ENCODE measurements around the gene ALMS1.
"Not testable (repeated sequence)": the region's sequence is repeated elsewhere in the genome, so short reads cannot be mapped to it uniquely, and the experiment has no call there.

Gene ALMS1

DNA sequence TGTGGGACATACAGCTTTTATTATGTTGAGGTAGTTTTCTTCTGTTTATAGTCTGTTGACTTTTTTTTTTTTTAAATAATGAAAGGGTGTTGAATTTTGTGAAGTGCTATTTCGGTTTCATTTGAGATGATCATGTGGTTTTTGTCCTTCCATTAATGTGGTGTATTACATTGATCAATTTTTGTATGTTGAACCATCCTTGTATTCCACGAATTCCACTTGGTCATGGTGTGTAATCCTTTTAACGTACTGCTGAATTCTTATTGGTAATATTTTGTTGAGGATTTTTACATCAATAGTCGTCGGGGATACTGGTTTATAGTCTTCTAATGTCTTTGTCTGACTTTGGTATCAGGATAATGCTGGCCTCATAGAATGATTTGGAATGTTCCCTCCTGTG lies 18.8 kb downstream of the ALMS1 start:
- DNase-seq (ENCODE audit: low read depth in 3 of 3), result no peak

DNA sequence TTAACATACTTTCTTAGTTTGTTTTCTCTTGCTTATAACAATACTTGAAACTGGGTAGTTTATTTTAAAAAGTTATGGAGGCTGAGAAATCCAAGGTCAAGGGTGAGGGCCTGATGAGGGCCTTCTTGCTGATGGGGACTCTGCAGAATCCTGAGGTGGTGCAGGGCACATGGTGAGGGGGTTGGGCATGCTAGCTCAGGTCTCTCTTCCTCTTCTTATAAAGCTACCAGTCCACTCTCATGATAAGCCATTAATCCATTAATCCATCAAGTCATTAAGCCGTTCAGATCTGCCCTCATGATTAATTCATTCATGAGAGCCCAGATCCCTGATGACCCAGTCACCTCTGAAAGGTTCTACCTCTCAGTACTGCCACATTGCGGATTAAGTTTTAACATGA lies 21.4 kb downstream of the ALMS1 start:
- DNase-seq (ENCODE audit: low read depth in 3 of 3), result no peak

GRCh38 chr2:73408198-73408597 lies 22.6 kb downstream of the ALMS1 start:
- no peak for DNase-seq (ENCODE audit: low read depth in 3 of 3)

DNA sequence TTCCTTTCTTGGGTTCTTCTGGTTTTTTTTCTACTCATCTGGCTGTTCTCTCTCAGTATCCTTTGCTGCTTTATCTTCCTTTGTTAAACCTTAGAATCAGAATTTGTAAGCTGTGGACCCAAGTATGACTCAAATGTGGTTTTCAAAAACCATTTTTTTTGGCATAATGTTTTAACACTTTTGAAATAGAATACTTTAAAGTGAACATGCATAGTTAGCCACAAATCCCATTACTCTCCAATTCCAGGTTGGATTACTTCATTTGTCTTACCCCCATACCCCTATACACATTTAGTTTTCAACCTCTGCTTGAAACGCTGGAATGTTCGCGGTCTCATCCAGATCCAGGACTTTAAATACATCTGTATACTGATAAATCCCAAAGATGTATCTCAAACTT lies 29.1 kb downstream of the ALMS1 start:
- no peak for DNase-seq (ENCODE audit: low read depth in 3 of 3)

DNA sequence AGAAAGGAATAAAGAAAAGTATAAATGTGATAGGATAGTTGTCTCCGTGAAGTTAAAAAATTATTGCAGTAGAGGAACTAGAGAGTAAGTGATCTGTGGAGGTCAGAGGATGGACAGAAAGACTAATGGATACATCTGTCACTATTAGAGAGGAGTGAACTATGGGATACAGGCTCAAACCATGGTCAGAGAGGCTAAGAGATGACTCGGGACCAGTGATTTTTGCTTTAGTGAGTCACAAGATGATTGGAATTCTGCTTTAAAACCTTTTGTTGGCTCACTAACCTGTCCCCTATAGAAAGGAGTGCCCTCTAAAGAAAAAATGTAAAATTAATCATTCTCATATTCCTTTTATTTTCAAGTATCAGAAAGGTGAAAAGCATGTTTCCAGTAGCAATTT lies 30.3 kb downstream of the ALMS1 start:
- no peak for DNase-seq (ENCODE audit: low read depth in 3 of 3)

DNA sequence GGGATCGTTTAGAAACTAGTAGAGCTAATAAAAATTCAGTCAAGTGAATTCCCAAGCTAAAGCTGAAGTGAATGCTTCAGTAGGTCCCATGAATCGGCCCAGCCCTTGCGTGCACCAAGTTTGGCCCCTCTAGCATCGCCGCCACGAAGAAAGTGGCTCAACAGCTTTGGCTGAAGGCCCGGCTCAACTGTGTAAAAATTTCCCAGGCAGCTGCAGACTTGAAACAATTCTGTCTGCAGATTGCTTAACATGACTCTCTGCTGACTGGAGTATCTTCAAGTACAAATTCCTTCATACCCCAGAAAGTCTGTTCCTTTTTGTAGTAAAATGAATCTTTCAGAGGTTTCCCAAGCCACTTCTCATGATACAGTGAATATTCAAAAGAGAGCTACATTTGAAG lies 32.7 kb downstream of the ALMS1 start:
- DNase-seq (ENCODE audit: low read depth in 3 of 3), result no peak

DNA sequence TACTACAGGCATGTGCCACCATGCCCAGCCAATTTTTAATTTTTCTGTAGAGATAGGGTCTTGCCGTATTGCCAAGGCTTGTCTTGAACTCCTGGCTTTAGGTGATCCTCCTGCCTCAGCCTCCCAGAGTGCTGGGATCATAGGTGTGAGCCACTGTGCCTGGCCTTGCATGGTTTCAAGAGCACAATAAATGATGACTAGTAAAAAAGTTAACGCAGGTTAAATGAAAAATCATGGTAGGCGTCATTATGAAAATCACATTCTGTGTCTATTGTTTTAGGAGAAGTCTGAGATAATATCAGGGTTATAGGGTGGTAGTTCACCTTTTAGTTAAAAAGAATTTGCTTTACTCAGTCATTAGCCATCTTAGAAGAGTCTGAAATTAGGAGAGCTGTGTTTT lies 38.3 kb downstream of the ALMS1 start:
- DNase-seq (ENCODE audit: low read depth in 3 of 3), result no peak

- DNase-seq (ENCODE audit: low read depth in 3 of 3), result no peak
These were observed 40.5 kb downstream of the ALMS1 start for GRCh38 chr2:73426176-73426575.

- DNase-seq (ENCODE audit: low read depth in 3 of 3), result no peak
These were observed 50.4 kb downstream of the ALMS1 start for GRCh38 chr2:73436019-73436418.

DNA sequence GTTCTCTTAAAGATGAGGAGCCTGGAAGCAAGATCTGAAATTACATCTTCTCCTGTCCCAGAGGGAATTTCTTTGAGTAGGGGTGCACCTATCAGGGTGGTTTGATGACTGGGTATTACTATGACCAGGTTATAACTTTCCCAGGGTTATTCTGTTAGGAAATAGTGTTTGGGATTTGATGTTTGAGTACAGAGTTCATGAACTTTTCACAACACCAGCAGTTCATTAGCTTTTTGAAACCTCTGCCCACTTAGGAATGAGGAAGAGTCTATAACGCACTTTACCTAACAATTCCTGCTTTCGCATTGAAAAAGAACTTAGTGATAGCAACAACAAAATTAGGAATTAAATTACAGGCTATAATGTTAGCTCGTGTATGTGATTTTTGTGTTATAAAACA lies 58.6 kb downstream of the ALMS1 start:
- no peak for DNase-seq (ENCODE audit: low read depth in 3 of 3)

- no peak for DNase-seq (ENCODE audit: low read depth in 3 of 3)
These were observed 63.2 kb downstream of the ALMS1 start for GRCh38 chr2:73448856-73449255.

- DNase-seq (ENCODE audit: low read depth in 3 of 3), result no peak
These were observed 63.8 kb downstream of the ALMS1 start for GRCh38 chr2:73449404-73449803.

GRCh38 chr2:73451263-73451972 lies 65.8 kb downstream of the ALMS1 start:
- no peak for DNase-seq (ENCODE audit: low read depth in 3 of 3)

- no peak for DNase-seq (ENCODE audit: low read depth in 3 of 3)
These were observed 72.3 kb downstream of the ALMS1 start for GRCh38 chr2:73457982-73458381.

GRCh38 chr2:73462388-73462787 lies 76.8 kb downstream of the ALMS1 start:
- DNase-seq (ENCODE audit: low read depth in 3 of 3), result not testable (repeated sequence)

DNA sequence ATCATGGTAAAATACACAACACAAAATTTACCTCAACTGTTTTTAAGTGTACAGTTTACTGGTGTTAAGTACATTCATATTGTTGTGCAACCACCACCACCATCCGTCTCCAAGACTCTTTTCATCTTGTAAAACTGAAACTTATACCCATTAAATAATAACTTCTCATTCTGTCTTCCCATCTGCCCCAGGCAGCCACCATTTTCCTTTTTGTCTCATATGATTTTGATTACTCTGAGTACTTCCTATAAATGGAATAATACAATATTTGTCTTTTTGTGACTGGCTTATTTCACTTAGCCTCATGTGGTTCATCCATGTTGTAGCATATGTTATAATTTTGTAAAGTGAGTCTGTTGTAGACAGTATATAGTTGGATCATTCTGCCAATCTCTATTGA lies 82.7 kb downstream of the ALMS1 start:
- DNase-seq (ENCODE audit: low read depth in 3 of 3), result no peak

GRCh38 chr2:73483874-73484273 lies 98.2 kb downstream of the ALMS1 start:
- not testable (repeated sequence) for DNase-seq (ENCODE audit: low read depth in 3 of 3)

- DNase-seq (ENCODE audit: low read depth in 3 of 3), result no peak
These were observed 101.5 kb downstream of the ALMS1 start for GRCh38 chr2:73487112-73487657.

- DNase-seq (ENCODE audit: low read depth in 3 of 3), result no peak
These were observed 102.4 kb downstream of the ALMS1 start for GRCh38 chr2:73488079-73488478.

- no peak for DNase-seq (ENCODE audit: low read depth in 3 of 3)
These were observed 103.4 kb downstream of the ALMS1 start for GRCh38 chr2:73489053-73489452.

GRCh38 chr2:73494031-73494430 lies 108.4 kb downstream of the ALMS1 start:
- no peak for DNase-seq (ENCODE audit: low read depth in 3 of 3)

GRCh38 chr2:73503992-73504570 lies 118.4 kb downstream of the ALMS1 start:
- DNase-seq (ENCODE audit: low read depth in 3 of 3), result no peak

DNA sequence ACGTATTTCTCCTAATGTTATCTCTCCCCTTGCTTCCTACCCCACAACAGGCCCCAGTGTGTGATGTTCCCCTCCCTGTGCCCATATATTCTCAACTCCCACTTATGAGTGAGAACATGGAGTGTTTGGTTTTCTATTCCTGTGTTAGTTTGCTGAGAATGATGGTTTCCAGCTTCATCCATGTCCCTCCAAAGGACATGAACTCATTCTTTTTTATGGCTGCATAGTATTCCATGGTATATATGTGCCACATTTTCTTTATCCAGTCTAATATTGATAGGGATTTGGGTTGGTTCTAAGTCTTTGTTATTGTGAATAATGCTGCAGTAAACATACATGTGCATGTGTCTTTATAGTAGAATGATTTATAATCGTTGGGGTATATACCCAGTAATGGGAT lies 119.2 kb downstream of the ALMS1 start:
- not testable (repeated sequence) for DNase-seq (ENCODE audit: low read depth in 3 of 3)

GRCh38 chr2:73510470-73510869 lies 124.8 kb downstream of the ALMS1 start:
- not testable (repeated sequence) for DNase-seq (ENCODE audit: low read depth in 3 of 3)
